WTC11 (cell line): ENCODE measurements around the gene MBLAC2.

ENCODE experiments used
- CBFB ChIP-seq: sonication (generic); formaldehyde crosslinking; IDR thresholded peaks from 2 replicates; pipeline ENCODE4 v1.8.1; 2022; ENCODE audit warnings: mild to moderate bottlenecking, low read depth, missing genetic modification reagents
- FOXP1 ChIP-seq: sonication (generic); formaldehyde crosslinking; IDR thresholded peaks from 2 replicates; pipeline ENCODE4 v1.8.0; 2022; ENCODE audit warnings: missing genetic modification reagents, mild to moderate bottlenecking, moderate library complexity, borderline replicate concordance
- SP1 ChIP-seq: sonication (generic); formaldehyde crosslinking; conservative IDR thresholded peaks from 2 replicates; pipeline ENCODE4 v1.8.1; 2022; ENCODE audit warnings: missing genetic modification reagents
- TF ChIP-seq, protein P1 (sequence below): sonication (generic); formaldehyde crosslinking; conservative IDR thresholded peaks from 2 replicates; pipeline ENCODE4 v1.8.1; 2023; ENCODE audit warnings: mild to moderate bottlenecking, low read depth, missing genetic modification reagents, moderate library complexity

- no peak for TF ChIP-seq SP1 (CRISPR knock-in tag)
- TF ChIP-seq, protein P1, sequence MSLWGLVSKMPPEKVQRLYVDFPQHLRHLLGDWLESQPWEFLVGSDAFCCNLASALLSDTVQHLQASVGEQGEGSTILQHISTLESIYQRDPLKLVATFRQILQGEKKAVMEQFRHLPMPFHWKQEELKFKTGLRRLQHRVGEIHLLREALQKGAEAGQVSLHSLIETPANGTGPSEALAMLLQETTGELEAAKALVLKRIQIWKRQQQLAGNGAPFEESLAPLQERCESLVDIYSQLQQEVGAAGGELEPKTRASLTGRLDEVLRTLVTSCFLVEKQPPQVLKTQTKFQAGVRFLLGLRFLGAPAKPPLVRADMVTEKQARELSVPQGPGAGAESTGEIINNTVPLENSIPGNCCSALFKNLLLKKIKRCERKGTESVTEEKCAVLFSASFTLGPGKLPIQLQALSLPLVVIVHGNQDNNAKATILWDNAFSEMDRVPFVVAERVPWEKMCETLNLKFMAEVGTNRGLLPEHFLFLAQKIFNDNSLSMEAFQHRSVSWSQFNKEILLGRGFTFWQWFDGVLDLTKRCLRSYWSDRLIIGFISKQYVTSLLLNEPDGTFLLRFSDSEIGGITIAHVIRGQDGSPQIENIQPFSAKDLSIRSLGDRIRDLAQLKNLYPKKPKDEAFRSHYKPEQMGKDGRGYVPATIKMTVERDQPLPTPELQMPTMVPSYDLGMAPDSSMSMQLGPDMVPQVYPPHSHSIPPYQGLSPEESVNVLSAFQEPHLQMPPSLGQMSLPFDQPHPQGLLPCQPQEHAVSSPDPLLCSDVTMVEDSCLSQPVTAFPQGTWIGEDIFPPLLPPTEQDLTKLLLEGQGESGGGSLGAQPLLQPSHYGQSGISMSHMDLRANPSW (CRISPR knock-in tag) = no peak
- TF ChIP-seq CBFB (CRISPR knock-in tag) = no peak
- TF ChIP-seq FOXP1 (CRISPR knock-in tag) = no peak
These were observed 8.6 kb upstream of the MBLAC2 start for GRCh38 chr5:90483206-90483605.
